Panc1 (cell line): ENCODE measurements around the gene SH3TC1. TPM values are rescaled to one million over a fixed set of nuclear protein-coding genes. Genes with fewer than 3 reads are reported as not detected.

Source experiments
- ATAC-seq: fragments of 200-7000 bp; cut with Tn5 transposase; 2 replicates; pipeline ENCODE4 v1.9.1; 2020; ENCODE audit warnings: mild to moderate bottlenecking, moderate library complexity
- BruUV-seq: library from RNA; stranded (reverse); fragments of 400-500 nt; replicated peaks from 2 replicates; lab custom pipeline; 2021; lab: Mats Ljungman, UMichigan
- CTCF ChIA-PET: fragments of 300-600 bp; sonication (Branson Sonifier 250); formaldehyde crosslinking; loops from one replicate; lab custom pipeline; 2022; ENCODE audit warnings: antibody characterized with exemption; lab: Charles Lee
- POLR2A ChIA-PET: fragments of 300-600 bp; sonication (Branson Sonifier 250); formaldehyde crosslinking; loops from one replicate; lab custom pipeline; 2022; ENCODE audit warnings: antibody characterized with exemption; lab: Charles Lee
- DNase-seq: peaks from one replicate; pipeline ENCODE4 v3.0.0-alpha.2; 2010; ENCODE audit warnings: low read depth, low spot score
- H3K27ac ChIP-seq: 2 replicates; pipeline ENCODE4 v1.5.1; 2011; ENCODE audit warnings: mild to moderate bottlenecking, low read length, inconsistent platforms
- H3K27me3 ChIP-seq: fragments of 200-500 bp; sonication (Bioruptor generic); 2 replicates; pipeline ENCODE4 v1.6.0; 2014; ENCODE audit warnings: low read length, inconsistent platforms; ENCODE audit not compliant: control insufficient read depth, insufficient read depth
- H3K36me3 ChIP-seq: fragments of 200-500 bp; sonication (Bioruptor generic); 2 replicates; pipeline ENCODE4 v1.5.1; 2014; ENCODE audit warnings: inconsistent platforms, mild to moderate bottlenecking, low read length, moderate library complexity; ENCODE audit not compliant: control insufficient read depth, insufficient read depth
- H3K4me1 ChIP-seq: 2 replicates; pipeline ENCODE4 v1.5.1; 2011; ENCODE audit warnings: inconsistent platforms, mild to moderate bottlenecking, low read length, moderate library complexity; ENCODE audit not compliant: control insufficient read depth, insufficient read depth
- H3K4me3 ChIP-seq, 2 experiments: 2 replicates each; pipeline ENCODE4 v1.5.1; 2011 to 2012; ENCODE audit warnings: low read depth in 2 of 2, low read length in 2 of 2, mild to moderate bottlenecking in 2 of 2, inconsistent platforms in 1 of 2, moderate library complexity in 1 of 2
- H3K9me3 ChIP-seq: fragments of 200-500 bp; sonication (Bioruptor generic); 2 replicates; pipeline ENCODE4 v1.5.1; 2014; ENCODE audit warnings: low read depth, mild to moderate bottlenecking, inconsistent platforms, low read length, moderate library complexity; ENCODE audit not compliant: control insufficient read depth, insufficient read depth
- POLR2AphosphoS5 ChIP-seq: IDR thresholded peaks from 2 replicates; pipeline ENCODE4 v1.6.1; 2012; ENCODE audit warnings: mild to moderate bottlenecking, low read depth, low read length, moderate library complexity
- SIN3A ChIP-seq: IDR thresholded peaks from 2 replicates; pipeline ENCODE4 v1.6.1; 2012; ENCODE audit warnings: low read depth, mild to moderate bottlenecking, low read length, moderate library complexity, borderline replicate concordance; ENCODE audit not compliant: insufficient read depth
- TCF7L2 ChIP-seq: IDR thresholded peaks from 2 replicates; pipeline ENCODE4 v1.6.1; 2011; ENCODE audit warnings: mild to moderate bottlenecking, low read depth, low read length, inconsistent platforms
- in situ Hi-C: cut with HindIII; loops from 2 replicates; pipeline ENCODE4 v1.10.0; 2016; ENCODE audit warnings: low sequenced_read_pairs, low pct_unique_long_range_greater_than_20kb
- intact Hi-C: fragments of 100-400 bp; cut with micrococcal nuclease; formaldehyde crosslinking; loops from one replicate; pipeline ENCODE4 v1.10.0; 2022; ENCODE audit not compliant: unreplicated experiment
- total RNA-seq: library from RNA; stranded (reverse); gene quantifications from one replicate; pipeline ENCODE4 v1.2.1, GENCODE V29; 2021; ENCODE audit not compliant: unreplicated experiment
- TF ChIP-seq, protein P1 (sequence below), 2 experiments: IDR thresholded peaks; 2 replicates each; pipeline ENCODE4 v1.6.1; 2011 to 2012; ENCODE audit warnings: low read depth in 2 of 2, control low read depth in 1 of 2, low read length in 1 of 2, mild to moderate bottlenecking in 1 of 2, moderate library complexity in 1 of 2; ENCODE audit not compliant: insufficient read depth in 1 of 2
- TF ChIP-seq, protein P2 (sequence below): fragments of 450-650 bp; IDR thresholded peaks from 2 replicates; pipeline ENCODE4 v1.5.1; 2017; ENCODE audit warnings: mild to moderate bottlenecking

The SH3TC1 gene
- total RNA-seq, 1 experiment from 2014 or later: 4.5 TPM

DNA sequence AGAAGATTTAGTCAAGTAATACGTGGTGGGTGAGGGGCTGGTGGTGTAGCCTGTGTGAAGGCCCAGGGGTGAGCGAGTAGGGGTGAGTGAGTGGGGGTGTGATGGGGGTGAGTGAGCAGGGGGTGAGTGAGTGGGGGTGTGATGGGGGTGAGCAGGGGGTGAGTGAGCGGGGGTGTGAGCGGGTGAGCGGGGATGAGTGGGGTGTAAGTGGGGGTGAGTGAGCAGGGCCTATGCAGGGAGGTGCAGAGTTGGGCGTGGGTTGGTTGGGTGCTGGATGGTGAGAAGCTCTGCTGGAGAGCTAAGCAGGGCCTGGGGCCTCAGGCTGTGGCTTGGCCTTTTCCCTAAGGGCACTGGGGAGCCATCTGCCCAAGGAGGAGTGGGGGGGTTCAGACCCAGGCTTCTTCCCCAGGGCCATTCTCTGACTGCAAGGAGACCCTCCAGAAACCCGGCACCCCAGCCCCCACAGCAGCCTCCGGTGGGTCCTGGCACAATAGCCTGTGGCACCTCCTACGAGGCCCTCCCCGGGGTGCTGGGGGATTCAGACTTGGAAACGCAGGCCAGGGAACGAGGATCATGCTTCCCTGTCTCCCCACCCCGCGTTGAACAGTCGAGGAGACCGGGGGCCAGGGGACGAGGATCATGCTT is 30.4 kb downstream of the SH3TC1 start:
- Histone ChIP-seq H3K27ac (no peak overlapping the region), H3K4me3 (no peak overlapping the region), H3K36me3 (no peaks in the 10 kb centered on the region), H3K4me1 (no peaks in the 10 kb centered on the region; the same call in none of the 2 replicates), H3K9me3 (no peaks in the 10 kb centered on the region), H3K27me3 (no peaks in the 10 kb centered on the region)
- in situ Hi-C loops (no loop called here), intact Hi-C loops (no loop called here)
- ATAC-seq (no peak), DNase-seq (no peak)
- no TSS peak for BruUV-seq
- ChIA-PET CTCF (no interaction called here), POLR2A (interaction anchor here (0.6 kb wide), 1 partner anchor 76 kb away, joined by 5 read pairs; no protein-coding TSS in a partner anchor)
- TF ChIP-seq, protein P1, sequence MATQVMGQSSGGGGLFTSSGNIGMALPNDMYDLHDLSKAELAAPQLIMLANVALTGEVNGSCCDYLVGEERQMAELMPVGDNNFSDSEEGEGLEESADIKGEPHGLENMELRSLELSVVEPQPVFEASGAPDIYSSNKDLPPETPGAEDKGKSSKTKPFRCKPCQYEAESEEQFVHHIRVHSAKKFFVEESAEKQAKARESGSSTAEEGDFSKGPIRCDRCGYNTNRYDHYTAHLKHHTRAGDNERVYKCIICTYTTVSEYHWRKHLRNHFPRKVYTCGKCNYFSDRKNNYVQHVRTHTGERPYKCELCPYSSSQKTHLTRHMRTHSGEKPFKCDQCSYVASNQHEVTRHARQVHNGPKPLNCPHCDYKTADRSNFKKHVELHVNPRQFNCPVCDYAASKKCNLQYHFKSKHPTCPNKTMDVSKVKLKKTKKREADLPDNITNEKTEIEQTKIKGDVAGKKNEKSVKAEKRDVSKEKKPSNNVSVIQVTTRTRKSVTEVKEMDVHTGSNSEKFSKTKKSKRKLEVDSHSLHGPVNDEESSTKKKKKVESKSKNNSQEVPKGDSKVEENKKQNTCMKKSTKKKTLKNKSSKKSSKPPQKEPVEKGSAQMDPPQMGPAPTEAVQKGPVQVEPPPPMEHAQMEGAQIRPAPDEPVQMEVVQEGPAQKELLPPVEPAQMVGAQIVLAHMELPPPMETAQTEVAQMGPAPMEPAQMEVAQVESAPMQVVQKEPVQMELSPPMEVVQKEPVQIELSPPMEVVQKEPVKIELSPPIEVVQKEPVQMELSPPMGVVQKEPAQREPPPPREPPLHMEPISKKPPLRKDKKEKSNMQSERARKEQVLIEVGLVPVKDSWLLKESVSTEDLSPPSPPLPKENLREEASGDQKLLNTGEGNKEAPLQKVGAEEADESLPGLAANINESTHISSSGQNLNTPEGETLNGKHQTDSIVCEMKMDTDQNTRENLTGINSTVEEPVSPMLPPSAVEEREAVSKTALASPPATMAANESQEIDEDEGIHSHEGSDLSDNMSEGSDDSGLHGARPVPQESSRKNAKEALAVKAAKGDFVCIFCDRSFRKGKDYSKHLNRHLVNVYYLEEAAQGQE (IDR thresholded peaks at IDR 0.05; ENCODE audit: insufficient read depth in 1 of 2, low read depth in 2 of 2, low read length in 1 of 2): no peak
- no peak for TF ChIP-seq TCF7L2

DNA sequence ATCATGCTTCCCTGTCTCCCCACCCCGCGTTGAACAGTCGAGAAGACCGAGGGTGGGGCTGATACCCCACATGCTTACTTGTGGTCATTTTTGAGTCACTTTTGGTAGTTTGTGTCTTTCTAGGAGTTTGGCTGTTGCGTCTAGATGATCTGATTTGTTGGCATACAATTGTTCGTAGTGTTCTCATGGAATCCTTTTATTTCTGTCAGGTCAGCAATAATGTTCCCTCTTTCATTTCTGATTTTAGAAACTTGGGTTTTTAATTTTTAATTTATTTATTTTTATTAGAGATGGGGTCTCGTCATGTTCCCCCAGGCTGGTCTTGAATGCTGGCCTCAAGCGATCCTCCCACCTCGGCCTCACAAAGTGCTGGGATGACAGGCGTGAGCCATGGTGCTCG is 30.9 kb downstream of the SH3TC1 start:
- no peaks in the 10 kb centered on the region for H3K36me3 ChIP-seq
- H3K27ac ChIP-seq: no peak overlapping the region
- TF ChIP-seq TCF7L2 (no peak), POLR2AphosphoS5 (no peak), SIN3A (no peak)
- TF ChIP-seq, protein P2, sequence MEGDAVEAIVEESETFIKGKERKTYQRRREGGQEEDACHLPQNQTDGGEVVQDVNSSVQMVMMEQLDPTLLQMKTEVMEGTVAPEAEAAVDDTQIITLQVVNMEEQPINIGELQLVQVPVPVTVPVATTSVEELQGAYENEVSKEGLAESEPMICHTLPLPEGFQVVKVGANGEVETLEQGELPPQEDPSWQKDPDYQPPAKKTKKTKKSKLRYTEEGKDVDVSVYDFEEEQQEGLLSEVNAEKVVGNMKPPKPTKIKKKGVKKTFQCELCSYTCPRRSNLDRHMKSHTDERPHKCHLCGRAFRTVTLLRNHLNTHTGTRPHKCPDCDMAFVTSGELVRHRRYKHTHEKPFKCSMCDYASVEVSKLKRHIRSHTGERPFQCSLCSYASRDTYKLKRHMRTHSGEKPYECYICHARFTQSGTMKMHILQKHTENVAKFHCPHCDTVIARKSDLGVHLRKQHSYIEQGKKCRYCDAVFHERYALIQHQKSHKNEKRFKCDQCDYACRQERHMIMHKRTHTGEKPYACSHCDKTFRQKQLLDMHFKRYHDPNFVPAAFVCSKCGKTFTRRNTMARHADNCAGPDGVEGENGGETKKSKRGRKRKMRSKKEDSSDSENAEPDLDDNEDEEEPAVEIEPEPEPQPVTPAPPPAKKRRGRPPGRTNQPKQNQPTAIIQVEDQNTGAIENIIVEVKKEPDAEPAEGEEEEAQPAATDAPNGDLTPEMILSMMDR: no peak
- TF ChIP-seq, protein P1 (IDR thresholded peaks at IDR 0.05; ENCODE audit: insufficient read depth in 1 of 2, low read depth in 2 of 2, low read length in 1 of 2): no peak
- no TSS peak for BruUV-seq
- no peak for ATAC-seq
- no peaks in the 10 kb centered on the region for H3K27me3 ChIP-seq
- ChIA-PET CTCF (no interaction called here), POLR2A (no interaction called here)
- H3K4me3 ChIP-seq: no peak overlapping the region
- no peaks in the 10 kb centered on the region; the same call in none of the 2 replicates for H3K4me1 ChIP-seq
- in situ Hi-C loops: no loop called here
- no peaks in the 10 kb centered on the region for H3K9me3 ChIP-seq
- DNase-seq: no peak
- intact Hi-C loops: no loop called here
